ENCODE data around the gene ITGA1.

The ITGA1 gene

GRCh38 chr5:52945040-52945439 lies 157.3 kb downstream of the ITGA1 start:
- Histone ChIP-seq H3K27ac (ENCODE audit: extremely low read depth, low read depth, low read length) (no peak overlapping the region), H3K9me3 (ENCODE audit: control insufficient read depth, insufficient read depth, low read depth, low read length) (no peaks in the 10 kb centered on the region), H3K36me3 (ENCODE audit: control insufficient read depth in 2 of 2, insufficient read depth in 1 of 2, low read length in 2 of 2) (no peaks in the 10 kb centered on the region), H3K4me3 (ENCODE audit: low read depth, low read length) (no peak overlapping the region), H3K4me1 (ENCODE audit: control insufficient read depth, insufficient read depth, low read length) (no peaks in the 10 kb centered on the region)
- TF ChIP-seq MZF1 (tag by site-specific recombination; IDR thresholded peaks at IDR 0.05; ENCODE audit: borderline replicate concordance): no peak
- TF ChIP-seq ZBTB48 (tag by site-specific recombination; IDR thresholded peaks at IDR 0.05): peak; percentile 73
- POLR2A ChIA-PET: interaction anchor here (0.5 to 0.6 kb wide), 2 partner anchors 46 to 77 kb away, joined by 3 to 6 read pairs; no protein-coding TSS in a partner anchor
- CTCF ChIA-PET: interaction anchor here (0.6 to 1.8 kb wide), 7 partner anchors 19 to 1431 kb away, joined by 3 to 4 read pairs (median 3); no protein-coding TSS in a partner anchor

GRCh38 chr5:52947208-52947607 lies 159.5 kb downstream of the ITGA1 start:
- H3K4me3 ChIP-seq (ENCODE audit: low read depth, low read length): no peak overlapping the region
- no peaks in the 10 kb centered on the region for H3K9me3 ChIP-seq (ENCODE audit: control insufficient read depth, insufficient read depth, low read depth, low read length)
- no peaks in the 10 kb centered on the region for H3K36me3 ChIP-seq (ENCODE audit: control insufficient read depth in 2 of 2, insufficient read depth in 1 of 2, low read length in 2 of 2)
- H3K27ac ChIP-seq (ENCODE audit: extremely low read depth, low read depth, low read length): no peak overlapping the region
- ChIA-PET POLR2A (no interaction called here), CTCF (interaction anchor here (0.5 to 4.7 kb wide), 8 partner anchors 25 to 160 kb away, joined by 3 to 145 read pairs (median 14); partner anchors contain the start of genes ITGA1 and PELO)
- TF ChIP-seq ZBTB8A (tag by site-specific recombination; IDR thresholded peaks at IDR 0.05): no peak
- no peak for TF ChIP-seq ZNF10 (tag by site-specific recombination; IDR thresholded peaks at IDR 0.05)
- no peak for TF ChIP-seq ZNF174 (tag by site-specific recombination; IDR thresholded peaks at IDR 0.05)
- no peak for TF ChIP-seq ZNF214 (tag by site-specific recombination; IDR thresholded peaks at IDR 0.05; ENCODE audit: borderline replicate concordance)
- TF ChIP-seq ZNF792 (tag by site-specific recombination; IDR thresholded peaks at IDR 0.05): no peak
- no peak for TF ChIP-seq ZNF114 (tag by site-specific recombination; IDR thresholded peaks at IDR 0.05)
- H3K4me1 ChIP-seq (ENCODE audit: control insufficient read depth, insufficient read depth, low read length): no peaks in the 10 kb centered on the region

GRCh38 chr5:52947851-52948250 lies 160.1 kb downstream of the ITGA1 start:
- no peak overlapping the region for H3K4me3 ChIP-seq (ENCODE audit: low read depth, low read length)
- H3K4me1 ChIP-seq (ENCODE audit: control insufficient read depth, insufficient read depth, low read length): no peaks in the 10 kb centered on the region
- POLR2A ChIA-PET: no interaction called here
- no peak for TF ChIP-seq ZBTB7A (tag by site-specific recombination; IDR thresholded peaks at IDR 0.05; ENCODE audit: low read depth)
- no peak for TF ChIP-seq ZFP69B (tag by site-specific recombination; IDR thresholded peaks at IDR 0.05)
- no peak for TF ChIP-seq ZNF792 (tag by site-specific recombination; IDR thresholded peaks at IDR 0.05)
- CTCF ChIA-PET: interaction anchor here (0.6 to 4.7 kb wide), 25 partner anchors 10 to 344 kb away, joined by 3 to 145 read pairs (median 5); partner anchors contain the start of genes ITGA2 and MOCS2
- no peak overlapping the region for H3K27ac ChIP-seq (ENCODE audit: extremely low read depth, low read depth, low read length)
- no peaks in the 10 kb centered on the region for H3K9me3 ChIP-seq (ENCODE audit: control insufficient read depth, insufficient read depth, low read depth, low read length)
- no peaks in the 10 kb centered on the region for H3K36me3 ChIP-seq (ENCODE audit: control insufficient read depth in 2 of 2, insufficient read depth in 1 of 2, low read length in 2 of 2)

- no peaks in the 10 kb centered on the region for H3K4me1 ChIP-seq (ENCODE audit: control insufficient read depth, insufficient read depth, low read length)
- H3K4me3 ChIP-seq (ENCODE audit: low read depth, low read length): no peak overlapping the region
- H3K36me3 ChIP-seq (ENCODE audit: control insufficient read depth in 2 of 2, insufficient read depth in 1 of 2, low read length in 2 of 2): no peaks in the 10 kb centered on the region
- no peaks in the 10 kb centered on the region for H3K9me3 ChIP-seq (ENCODE audit: control insufficient read depth, insufficient read depth, low read depth, low read length)
- H3K27ac ChIP-seq (ENCODE audit: extremely low read depth, low read depth, low read length): no peak overlapping the region
- POLR2A ChIA-PET: interaction anchor here (0.6 kb wide), 1 partner anchor 142 kb away, joined by 3 read pairs; no protein-coding TSS in a partner anchor
- CTCF ChIA-PET: interaction anchor here (0.6 to 4.7 kb wide), 44 partner anchors 9 to 1787 kb away, joined by 3 to 145 read pairs (median 4); partner anchors contain the start of genes ITGA2 and MOCS2
- TF ChIP-seq ZNF654 (tag by site-specific recombination; IDR thresholded peaks at IDR 0.05; ENCODE audit: low read depth) (peak; percentile 80), AEBP2 (tag by site-specific recombination; IDR thresholded peaks at IDR 0.05; ENCODE audit: borderline replicate concordance) (no peak), ZNF426 (tag by site-specific recombination; IDR thresholded peaks at IDR 0.05) (no peak), TCF7L2 (IDR thresholded peaks at IDR 0.05; ENCODE audit: borderline replicate concordance, low read depth, low read length) (no peak), ZNF660 (tag by site-specific recombination; IDR thresholded peaks at IDR 0.05) (0 out of 2 replicates have a peak, but pooled peaks have one; percentile 50), ZNF529 (tag by site-specific recombination; IDR thresholded peaks at IDR 0.05; ENCODE audit: insufficient replicate concordance) (no peak), ZNF214 (tag by site-specific recombination; IDR thresholded peaks at IDR 0.05; ENCODE audit: borderline replicate concordance) (no peak), ZBTB21 (tag by site-specific recombination; IDR thresholded peaks at IDR 0.05) (no peak), PRDM1 (tag by site-specific recombination; IDR thresholded peaks at IDR 0.05) (peak; percentile 71), PRDM6 (tag by site-specific recombination; IDR thresholded peaks at IDR 0.05) (no peak), ZSCAN4 (tag by site-specific recombination; IDR thresholded peaks at IDR 0.05) (no peak), FEZF1 (tag by site-specific recombination; IDR thresholded peaks at IDR 0.05) (no peak), ZNF239 (tag by site-specific recombination; IDR thresholded peaks at IDR 0.05) (no peak), ZNF391 (tag by site-specific recombination; IDR thresholded peaks at IDR 0.05; ENCODE audit: borderline replicate concordance, low read depth) (no peak)
These were observed 160.8 kb downstream of the ITGA1 start for GRCh38 chr5:52948418-52949076.
